OCI-M2 (cell line): ENCODE measurements around the gene DYNC1I2.
"Not testable (repeated sequence)": the region's sequence is repeated elsewhere in the genome, so short reads cannot be mapped to it uniquely, and the experiment has no call there.

Experiments used
- DNase-seq: peaks from one replicate; lab custom pipeline; 2025; ENCODE audit not compliant: unreplicated experiment; lab: John Stamatoyannopoulos, UW

The DYNC1I2 gene

GRCh38 chr2:171774581-171774980, 87.3 kb downstream of the DYNC1I2 start:
- DNase-seq, result not testable (repeated sequence)

DNA sequence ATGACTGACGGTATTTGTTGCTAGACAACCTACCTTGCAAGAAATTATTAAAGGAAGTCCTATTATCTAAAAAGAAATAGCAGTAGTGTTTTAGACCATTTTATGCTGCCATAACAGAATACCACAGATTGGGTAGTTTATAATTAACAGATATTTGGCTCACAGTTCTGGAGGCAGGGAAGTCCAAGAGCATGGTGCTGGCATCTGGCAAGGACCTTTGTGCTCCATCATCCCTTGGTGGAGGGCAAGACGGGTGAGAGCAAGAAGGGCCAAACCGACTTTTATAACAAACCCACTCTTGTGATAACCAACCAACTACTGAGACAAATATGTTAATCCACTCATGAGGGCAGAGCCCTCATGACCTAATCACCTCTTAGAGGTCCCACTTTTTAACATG, 91.2 kb downstream of the DYNC1I2 start:
- DNase-seq, result no peak

GRCh38 chr2:171785450-171785849, 98.2 kb downstream of the DYNC1I2 start:
- DNase-seq, result no peak

GRCh38 chr2:171787333-171788072, 100.2 kb downstream of the DYNC1I2 start:
- DNase-seq, result no peak

DNA sequence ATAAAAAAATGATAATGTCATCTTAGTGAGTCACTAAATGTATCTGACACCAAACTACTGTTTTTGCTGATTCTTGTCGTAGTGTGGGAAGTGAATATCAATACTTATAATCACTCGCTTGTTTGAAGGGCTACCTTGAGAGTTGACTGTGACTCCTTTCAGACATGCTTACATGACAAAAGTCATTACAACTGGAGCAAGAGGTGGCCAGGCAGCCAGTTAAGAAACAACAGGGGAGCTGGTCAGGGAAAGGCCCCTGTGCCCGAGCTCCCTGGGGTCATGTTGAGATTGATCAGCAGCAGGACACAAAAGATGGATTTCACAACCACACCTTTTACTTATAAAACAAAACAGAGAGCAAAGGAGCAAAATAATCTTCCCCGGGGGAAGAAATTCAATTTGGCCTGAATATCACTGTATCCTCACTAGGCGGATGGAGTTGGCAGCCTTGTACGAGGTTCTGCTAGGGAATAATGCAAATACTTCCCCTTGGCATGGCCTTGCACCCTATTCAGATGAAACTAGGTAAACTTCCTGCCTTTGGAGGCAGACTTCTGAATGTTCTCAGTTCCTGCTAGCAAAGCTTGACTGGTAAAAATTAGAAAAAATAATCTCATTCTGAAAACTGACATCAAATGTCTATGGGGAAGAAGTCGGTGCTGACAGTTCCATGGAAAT, 101.2 kb downstream of the DYNC1I2 start:
- no peak for DNase-seq

DNA sequence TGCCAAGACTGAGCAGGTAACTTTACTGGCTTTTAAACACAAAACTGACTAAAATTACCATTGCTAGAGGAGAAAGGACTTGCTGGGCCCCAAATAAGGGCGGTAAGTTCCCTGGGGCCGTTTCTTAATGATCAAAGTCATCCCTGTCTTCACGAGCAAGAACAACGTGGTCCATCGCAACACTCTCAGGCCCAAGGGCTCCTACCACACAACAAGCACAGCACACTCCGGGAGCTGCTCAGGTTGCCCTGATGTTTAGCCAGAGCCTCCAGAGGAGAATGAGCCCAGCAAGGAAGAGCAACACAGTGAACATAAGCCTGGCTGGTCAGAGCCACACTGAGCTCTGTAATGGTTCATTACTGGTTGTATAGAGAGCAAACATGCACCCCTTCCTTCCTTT, 102.7 kb downstream of the DYNC1I2 start:
- no peak for DNase-seq

DNA sequence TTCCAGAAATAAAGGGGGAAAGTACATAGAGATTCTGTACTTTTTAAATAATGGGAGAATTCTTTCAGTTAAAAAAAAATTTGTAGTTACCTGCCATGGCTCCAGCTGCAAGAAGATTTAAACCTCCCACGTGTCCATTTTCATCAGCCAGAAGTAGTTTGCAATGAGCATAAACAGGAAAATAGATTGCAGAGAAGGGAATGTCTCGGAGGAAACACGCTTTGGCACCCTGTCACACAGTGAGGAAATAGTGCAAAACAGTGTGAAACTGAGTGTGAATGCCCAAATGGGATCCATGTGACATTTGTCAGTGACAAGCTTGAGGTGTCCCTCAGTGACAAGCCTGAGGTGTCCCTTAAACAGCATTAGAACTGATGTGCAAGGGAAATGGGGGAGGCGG, 104.1 kb downstream of the DYNC1I2 start:
- DNase-seq, result no peak

DNA sequence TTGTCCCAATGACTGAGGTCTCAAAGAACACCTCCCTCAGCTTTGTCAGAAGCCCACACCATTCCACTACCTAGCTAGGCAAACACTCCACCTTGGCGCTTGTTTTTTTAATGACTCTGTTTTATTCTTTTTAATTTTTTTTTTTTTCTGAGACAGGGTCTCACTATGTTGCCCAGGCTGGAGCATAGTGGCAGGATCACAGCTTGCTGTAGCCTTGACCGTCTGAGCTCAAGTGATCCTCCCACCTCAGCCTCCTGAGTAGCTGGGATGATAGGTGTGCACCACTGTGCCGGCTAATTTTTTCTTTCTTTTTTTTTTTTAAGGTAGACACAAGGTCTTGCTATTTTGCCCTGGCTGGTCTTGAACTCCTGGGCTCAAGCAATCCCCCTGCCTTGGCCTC, 104.9 kb downstream of the DYNC1I2 start:
- no peak for DNase-seq

GRCh38 chr2:171792886-171793580, 105.8 kb downstream of the DYNC1I2 start:
- no peak for DNase-seq

DNA sequence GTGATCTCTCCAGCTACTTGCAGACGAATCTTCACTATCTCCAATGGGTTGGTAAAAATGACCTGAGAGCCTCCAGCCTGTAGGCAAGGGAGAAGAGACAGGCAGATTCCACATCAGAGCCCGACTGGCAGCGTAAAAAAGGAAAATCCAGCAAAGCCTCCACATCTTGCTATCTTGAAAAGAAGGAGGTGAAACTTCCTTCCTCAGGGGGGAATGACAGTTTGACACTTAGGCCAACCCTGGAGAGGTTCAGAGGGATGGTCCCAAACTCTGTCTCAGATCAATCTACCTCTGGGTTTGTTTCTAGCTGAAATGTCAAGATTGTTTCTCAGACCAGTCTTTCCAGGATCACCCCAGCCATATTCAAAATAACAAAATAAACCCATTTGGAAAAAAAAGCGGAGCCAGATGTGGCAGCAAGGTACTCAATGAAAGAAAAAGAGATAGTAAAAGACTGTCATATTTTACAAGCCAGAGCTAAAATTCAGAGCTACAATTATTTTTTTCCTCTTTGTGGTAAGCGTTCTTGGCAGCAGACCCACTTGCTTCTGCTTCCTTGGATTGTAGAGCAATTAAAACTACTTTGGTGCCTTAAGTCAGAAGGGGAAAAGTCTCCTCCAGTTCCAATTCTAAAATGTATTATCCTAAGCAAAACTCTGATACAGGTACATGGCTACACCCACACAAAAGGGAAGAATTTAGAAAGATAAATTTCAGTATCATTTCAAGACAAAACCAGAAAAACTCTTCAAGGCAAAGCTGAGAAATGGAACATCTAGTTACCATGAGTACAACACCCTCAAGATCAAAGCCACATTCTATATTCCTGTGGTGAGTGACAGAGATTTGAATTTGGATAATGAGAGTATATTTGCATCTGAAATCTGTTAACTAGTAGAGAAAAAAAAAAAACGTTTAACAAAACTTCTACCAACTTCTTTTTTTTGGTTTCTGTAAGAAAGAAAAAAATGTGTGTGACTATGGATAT, 106.7 kb downstream of the DYNC1I2 start:
- no peak for DNase-seq

GRCh38 chr2:171794918-171795317, 107.6 kb downstream of the DYNC1I2 start:
- no peak for DNase-seq
